DOHH2 (cell line): ENCODE measurements around the gene PHC2.

Source experiments
- EZH2phosphoT487 ChIP-seq: fragments of 200-600 bp; sonication (generic); IDR thresholded peaks from 2 replicates; pipeline ENCODE4 v1.6.1; 2017; ENCODE audit warnings: borderline replicate concordance, mild to moderate bottlenecking, antibody characterized with exemption, low read length, moderate library complexity, mixed read lengths
- TF ChIP-seq, protein P1 (sequence below): fragments of 200-600 bp; sonication (generic); IDR thresholded peaks from one replicate; pipeline ENCODE4 v1.5.1; 2014; ENCODE audit warnings: antibody characterized with exemption, mild to moderate bottlenecking, low read depth, low read length; ENCODE audit not compliant: poor library complexity, severe bottlenecking

GRCh38 chr1:33435096-33435820, 4.4 kb upstream of the PHC2 start:
- TF ChIP-seq, protein P1, sequence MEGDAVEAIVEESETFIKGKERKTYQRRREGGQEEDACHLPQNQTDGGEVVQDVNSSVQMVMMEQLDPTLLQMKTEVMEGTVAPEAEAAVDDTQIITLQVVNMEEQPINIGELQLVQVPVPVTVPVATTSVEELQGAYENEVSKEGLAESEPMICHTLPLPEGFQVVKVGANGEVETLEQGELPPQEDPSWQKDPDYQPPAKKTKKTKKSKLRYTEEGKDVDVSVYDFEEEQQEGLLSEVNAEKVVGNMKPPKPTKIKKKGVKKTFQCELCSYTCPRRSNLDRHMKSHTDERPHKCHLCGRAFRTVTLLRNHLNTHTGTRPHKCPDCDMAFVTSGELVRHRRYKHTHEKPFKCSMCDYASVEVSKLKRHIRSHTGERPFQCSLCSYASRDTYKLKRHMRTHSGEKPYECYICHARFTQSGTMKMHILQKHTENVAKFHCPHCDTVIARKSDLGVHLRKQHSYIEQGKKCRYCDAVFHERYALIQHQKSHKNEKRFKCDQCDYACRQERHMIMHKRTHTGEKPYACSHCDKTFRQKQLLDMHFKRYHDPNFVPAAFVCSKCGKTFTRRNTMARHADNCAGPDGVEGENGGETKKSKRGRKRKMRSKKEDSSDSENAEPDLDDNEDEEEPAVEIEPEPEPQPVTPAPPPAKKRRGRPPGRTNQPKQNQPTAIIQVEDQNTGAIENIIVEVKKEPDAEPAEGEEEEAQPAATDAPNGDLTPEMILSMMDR = no peak
- TF ChIP-seq EZH2phosphoT487 = no peak
